HG02981 (cell line): Measurements from ENCODE around the gene PVR.
"Not testable (repeated sequence)": the region's sequence is repeated elsewhere in the genome, so short reads cannot be mapped to it uniquely, and the experiment has no call there.

Source experiments
- ATAC-seq: cut with Tn5 transposase; IDR thresholded peaks from one replicate; pipeline ENCODE4 v1.9.1; 2021; ENCODE audit warnings: mild to moderate bottlenecking, moderate library complexity; ENCODE audit not compliant: unreplicated experiment

PVR gene

DNA sequence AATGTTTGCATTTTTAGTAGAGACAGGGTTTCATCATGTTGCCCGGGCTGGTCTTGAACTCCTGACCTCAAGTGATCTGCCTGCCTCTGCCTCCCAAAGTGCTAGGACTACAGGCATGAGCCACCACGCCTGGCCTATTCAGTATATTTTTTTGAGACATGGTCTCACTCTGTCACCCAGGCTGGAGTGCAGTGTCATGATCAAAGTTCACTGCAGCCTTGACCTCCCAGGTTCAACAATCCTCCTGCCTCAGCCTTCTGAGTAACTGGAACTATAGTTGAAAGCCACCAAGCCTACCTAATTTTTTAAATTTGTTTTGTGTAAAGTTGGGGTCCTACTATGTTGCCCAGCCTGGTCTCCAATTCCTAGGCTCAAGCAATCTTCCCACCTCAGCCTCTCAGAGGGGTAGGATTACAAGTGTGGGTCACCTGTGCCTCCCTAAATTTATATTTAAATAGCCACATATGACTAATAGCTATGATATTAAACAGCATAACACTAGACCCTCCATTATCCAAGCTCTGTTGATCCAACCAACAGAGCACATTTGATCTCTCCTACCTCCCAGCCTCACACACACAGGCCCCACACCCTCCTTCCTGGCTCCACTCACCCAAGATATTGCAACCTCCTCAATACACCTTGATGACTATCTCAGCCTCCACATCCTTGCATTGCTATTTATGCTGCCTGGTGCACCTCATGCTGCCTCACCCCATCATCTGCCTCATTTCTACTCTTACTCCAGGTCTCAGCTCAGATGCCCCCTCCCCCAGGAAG lies 25.5 kb downstream of the PVR start:
- no peak for ATAC-seq

DNA sequence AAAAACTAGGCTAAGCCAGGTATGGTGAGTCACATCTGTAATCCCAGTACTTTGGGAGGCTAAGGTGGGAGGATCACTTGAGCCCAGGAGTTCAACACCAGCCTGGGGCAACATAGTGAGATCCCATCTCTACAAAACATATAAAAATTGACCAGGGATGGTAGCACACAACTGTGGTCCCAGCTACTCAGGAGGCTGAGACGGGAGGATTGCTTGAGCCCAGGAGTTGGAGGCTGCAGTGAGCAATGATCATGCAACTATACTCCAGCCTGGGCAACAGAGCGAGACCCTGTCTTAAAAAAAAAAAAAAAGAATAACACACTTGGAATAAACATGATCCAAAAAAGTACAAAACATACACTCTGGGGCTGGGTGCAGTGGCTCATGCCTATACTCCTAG lies 26.3 kb downstream of the PVR start:
- ATAC-seq = not testable (repeated sequence)

DNA sequence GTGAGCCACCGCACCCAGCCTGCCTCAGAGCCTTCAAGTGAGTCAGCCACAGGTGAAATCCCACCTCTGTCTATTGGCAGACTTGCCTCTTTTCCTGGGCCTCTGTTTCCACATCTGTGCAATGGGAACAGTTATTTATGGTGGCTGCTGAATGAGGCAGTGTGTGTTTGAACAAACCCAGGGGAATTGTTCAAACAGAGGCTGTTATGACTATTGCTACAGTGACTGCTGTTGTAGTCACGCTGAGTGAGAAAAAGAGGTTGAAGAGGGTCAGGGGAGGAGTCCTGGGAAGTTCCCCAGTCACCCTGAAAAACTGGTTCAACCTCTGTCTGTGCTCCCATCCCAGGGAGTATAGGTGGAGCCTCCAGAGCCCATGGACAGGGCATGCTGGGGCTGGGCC lies 27.7 kb downstream of the PVR start, which contains the start of gene CEACAM19:
CEACAM19 (plus strand) TSS at position 83 of the 400 bp plus-strand sequence. CDS start 450 bp downstream, outside the sequence.
- no peak for ATAC-seq

DNA sequence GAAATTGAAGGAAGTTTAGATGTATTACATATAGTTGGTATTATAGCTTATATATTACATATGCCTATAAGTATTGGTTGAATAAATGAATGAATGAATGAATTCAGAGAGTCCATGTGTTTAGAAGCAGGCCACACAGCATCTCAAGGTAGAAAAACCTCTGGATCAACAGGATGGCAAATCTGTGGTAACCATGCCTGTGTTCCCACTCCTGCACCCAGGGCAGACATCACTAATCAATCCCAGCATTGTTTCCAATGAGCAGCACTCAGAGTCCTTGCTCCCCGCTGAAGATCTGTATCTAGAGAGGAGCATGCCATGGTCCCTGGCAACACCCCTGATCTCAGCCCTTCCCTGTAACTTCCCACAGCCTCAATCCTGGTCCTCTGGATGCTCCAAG lies 28.5 kb downstream of the PVR start:
- ATAC-seq = no peak

DNA sequence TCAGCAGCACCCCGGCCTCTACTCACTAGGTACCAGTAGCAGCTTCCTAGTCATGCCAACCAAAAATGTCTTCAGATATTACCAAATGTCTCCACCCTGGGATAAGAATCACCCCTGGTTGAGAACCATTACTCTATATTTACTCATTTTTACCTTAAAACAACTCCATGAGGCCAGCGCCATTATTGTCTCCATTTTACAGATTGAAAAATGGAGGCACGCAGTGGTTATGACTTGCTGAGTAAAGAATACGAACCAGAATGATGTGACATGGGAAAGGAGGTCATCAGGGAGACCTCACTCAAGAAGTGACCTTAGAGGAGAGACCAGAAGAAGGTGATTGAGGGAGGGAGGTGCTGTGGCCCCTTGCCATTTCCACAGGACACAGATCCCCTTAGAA lies 29.8 kb downstream of the PVR start:
- ATAC-seq = no peak

DNA sequence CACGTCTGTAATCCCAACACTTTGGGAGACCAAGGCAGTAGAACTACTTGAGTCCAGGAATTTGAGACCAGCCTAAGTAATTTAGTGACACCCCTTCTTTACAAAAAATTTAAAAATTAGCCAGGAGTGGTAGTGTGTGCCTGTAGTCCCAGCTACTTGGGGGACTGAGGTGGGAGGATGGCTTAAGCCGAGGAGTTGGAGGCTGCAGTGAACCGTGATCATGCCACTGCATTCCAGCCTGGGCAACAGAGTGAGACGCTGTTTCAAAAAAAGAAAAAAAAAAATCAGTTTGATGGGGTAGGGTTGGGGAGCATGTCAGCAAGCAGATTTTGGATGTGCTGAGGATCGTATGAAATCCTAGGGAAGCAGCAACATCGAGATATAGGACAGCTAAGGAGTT lies 31.8 kb downstream of the PVR start:
- no peak for ATAC-seq

DNA sequence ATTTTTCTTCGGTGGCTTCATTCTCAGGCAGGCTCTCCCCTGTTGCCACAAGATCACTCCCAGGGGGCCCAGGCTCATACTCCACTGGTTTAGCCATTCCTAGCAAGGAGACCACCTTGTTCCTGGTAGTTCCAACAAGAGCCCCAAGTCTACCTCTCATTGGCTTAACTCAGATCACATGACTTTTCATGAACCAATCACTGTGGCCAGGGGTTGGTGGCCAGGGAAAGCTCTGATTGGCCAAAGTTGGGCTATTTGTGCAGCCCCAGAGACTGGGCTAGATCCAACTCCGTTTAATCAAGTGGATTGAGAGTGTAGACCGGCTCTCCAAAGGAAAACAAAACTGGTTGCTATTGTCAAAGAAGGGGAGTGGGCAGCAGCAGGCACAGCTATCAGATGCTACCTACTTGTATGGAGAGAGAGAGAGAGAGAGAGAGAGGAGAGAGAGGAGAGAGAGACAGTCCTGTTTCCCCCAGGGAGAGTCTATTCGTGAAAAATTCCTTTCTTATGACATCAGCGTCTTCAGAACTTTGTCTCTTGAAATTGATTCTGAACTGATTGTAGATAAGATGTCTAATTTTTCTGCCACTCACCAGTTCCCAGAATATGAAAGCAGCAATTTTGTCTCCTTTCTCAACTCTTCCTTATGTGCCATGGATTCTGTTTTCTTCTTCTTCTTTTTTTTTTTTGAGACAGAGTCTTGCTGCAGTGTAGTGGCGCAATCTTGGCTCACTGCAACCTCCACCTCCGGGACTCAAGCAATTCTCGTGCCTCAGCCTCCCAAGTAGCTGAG lies 33.5 kb downstream of the PVR start:
- ATAC-seq = no peak

DNA sequence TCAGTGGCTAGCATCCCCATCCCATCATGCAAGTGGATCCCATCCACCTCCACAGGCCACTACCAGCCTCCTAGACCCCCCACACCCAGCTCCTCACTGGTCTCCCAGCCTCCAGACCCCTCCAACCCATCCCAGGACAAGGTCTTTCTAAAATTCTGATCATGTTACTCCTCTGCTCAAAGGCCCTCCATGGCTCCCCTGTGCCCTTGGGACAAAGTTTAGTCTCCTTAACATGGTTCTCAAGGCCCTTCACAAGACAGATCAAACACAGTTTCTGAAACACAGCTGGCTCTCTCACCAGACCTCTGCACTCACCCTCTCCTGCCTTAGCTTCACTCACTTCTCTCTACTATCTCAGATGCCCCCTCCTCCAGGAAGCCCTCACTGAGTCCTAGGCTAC lies 36.8 kb downstream of the PVR start:
- no peak for ATAC-seq

DNA sequence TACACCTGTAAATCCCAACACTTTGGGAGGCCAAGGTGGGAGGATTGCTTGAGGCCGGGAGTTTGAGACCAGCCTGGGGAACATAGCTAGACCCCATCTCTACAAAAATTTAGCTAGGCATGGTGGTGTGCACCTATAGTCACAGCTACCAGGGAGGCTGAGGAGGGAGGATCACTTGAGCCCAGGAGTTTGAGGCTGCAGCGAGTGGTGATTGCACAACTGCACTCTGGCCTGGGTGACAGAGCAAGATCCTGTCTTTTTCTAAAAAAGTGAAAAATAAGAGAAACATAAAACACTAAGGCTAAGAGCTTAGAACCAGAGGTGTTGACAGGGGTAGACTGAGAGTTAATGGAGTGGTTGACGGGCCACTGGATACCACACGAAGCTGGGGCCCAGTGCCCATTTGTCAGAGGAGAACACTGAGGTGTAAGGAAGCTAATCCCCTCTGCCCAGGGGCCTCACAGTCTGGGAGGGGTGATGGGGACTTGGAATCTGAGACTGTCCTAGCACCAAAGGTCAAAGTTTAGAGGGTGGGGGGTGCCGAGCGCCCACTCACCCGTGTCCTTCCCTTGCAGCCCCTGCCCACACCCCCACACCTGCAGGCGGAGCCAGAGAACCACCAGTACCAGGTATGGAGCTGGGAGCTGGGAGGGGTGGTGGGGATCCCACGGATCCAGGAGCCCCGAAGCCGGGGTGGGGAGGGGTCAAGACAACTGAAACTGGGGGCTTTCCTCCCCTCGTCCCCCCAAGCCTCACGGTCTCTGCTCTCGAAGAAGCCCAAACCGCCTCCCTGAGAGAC lies 38.5 kb downstream of the PVR start:
- no peak for ATAC-seq

DNA sequence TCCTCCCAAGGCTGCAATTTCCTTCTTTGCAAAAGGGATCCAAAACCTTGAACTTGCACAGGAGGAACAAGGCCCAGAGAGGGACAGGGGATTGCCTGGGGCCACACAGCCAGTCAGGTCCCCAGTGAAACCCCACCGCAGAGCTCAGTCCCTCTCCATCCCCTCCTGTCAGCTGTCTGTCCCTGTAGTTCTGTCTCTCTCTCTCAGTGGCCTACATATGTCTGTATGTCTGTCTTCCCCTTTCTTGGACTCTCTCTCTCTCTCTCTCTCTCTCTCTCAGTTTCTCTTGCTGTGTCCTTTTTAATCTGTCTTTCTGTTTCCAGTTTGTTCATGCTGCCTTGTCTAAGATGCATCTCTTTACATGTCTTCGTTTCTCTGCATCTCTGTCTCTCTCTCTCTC lies 39.1 kb downstream of the PVR start:
- ATAC-seq = no peak

DNA sequence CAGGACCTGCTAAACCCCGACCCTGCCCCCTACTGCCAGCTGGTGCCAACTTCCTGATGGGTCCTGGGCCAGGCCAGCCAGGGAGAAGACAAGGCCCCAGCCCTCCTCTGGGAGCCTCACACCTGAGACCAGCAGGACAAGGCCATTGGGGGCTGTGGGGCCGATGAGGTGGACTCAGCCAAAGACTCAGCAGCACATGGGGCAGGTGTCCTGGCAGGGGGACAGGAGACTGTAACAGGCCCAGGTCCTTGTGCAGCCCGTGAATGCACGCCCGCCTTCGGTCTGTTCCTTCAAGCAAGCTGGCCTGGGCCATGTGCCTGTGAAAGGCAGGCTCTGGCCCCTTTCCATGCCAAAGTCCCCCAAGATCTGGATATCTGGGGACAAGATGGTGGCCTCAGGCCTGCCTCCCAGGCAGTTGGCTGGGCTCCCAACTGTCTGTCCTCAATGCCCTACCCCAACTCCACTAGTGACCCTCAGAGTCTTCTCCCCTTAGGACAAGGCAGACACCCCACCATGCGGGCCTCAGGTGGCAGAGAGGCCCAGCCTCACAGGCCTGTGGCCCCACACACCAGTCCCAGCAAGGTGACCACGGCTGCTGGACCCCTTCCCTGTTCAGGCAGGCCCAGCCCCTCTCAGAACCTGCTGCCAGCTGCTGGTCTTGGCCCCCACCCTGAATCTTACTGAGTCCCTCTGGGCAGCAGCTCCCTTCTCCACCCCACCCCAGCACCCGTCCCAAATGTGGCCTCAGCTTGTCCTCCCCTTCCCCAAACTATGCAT lies 39.9 kb downstream of the PVR start:
- ATAC-seq = no peak

DNA sequence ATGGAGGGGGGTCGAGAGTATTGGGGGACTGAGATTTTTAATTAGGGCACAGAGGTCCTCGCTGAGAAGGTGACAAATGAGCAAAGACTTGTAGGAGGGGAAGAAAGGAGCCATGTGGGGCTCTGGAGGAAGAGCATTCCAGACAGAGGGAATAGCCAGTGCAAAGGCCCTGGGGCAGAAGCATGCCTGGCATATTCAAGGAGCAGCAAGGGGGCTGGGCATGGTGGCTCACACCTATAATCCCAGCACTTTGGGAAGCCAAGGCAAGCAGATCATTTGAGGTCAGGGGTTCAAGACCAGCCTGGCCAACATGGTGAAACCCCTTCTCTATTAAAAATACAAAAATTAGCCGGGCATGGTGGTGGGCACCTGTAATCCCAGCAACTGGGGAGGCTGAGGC lies 40.7 kb downstream of the PVR start:
- ATAC-seq = not testable (repeated sequence)

DNA sequence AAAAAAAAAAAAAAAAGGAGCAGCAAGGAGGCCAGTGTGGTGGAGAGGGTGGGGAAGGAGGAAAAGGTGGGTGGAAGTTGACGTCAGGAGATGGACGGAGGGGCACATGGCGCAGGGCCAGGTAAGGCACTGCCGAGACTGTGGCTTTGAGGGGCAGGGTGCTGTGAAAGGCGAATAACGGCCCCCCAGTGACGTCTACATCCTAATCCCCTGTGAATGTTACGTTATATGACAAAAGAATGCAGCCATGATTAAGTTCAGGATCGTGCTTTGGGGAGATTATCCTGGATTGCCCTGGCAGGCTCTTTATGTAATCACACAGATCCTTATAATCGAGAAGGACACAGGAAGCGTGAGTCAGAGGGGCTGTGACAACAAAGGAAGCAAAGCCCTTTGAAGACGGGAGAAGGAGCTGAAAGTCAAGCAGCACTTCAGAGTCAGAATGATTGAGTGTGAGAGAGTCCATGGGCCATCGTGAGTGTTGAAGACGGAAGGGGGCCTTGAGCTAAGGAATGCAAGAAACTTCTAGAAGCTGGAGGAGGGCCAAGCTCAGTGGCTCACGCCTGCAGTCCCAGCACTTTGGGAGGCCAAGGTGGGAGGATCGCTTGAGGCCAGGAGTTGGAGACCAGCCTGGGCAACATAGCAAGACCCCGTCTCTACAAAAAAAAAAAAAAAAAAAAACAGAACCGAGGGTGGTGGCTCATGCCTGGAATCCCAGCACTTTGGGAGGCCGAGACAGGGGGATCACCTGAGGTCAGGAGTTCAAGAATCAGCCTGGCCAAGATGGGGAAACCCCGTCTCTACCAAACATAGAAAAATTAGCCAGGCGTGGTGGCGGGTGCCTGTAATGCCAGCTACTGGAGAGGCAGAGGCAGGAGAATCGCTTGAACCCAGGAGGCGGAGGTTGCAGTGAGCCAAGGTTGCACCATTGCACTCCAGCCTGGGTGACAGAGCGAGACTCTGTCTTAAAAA lies 41.5 kb downstream of the PVR start:
- ATAC-seq = no peak

DNA sequence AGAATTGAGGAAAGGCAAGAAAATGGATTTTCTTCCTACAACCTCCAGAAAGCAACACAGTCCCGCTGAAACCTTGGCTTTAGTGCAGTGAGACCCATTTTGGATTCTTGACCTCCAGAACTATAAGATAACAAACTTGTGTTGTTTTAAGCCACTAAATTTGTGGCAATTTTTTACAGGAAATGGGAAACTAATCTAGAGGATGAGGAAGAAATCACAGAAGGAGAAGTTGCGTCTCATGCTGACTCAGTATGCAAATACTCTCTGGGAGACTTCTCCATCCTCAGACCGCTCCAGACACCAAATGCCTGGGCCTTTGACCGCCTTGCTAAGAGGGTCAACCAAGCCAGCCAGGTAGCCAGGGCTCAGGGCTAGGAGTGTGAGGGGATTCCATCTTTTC lies 42.2 kb downstream of the PVR start:
- no peak for ATAC-seq

DNA sequence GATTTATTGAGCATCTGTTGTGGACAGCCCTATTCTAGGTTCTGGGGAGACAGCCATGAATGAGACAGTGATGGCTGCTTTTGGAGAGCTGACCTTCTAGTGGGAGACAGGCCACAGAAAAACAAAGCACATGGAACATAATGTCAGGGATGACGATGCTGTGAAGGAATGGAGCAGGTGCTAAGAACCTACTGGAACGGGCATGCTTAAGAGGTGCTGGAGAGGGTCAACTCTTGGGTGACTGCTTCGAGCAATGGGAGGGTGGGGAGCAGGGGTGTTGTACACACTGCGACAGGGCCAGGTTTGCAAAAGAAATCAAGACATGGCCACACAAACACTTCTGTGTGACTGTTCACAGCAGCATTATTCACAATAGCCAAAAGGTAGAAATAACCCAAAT lies 43.2 kb downstream of the PVR start:
- ATAC-seq = no peak

DNA sequence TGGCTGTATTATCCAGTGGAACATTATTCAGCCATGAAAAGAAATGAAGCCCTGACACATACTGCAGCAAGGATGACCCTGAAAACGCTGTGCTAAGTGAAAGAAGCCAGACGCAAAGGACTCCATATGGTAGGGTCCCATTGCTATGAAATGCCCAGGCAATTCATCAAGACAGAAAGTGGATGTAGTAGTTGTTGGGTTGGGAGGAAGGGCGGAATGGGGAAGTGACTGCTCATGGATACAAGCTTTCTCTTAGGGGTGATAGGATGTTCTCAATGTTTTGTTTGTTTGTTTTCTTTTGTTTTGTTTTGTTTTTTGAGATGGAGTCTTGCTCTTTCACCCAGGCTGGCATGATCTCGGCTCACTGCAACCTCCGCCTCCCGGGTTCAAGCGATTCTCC lies 44.2 kb downstream of the PVR start:
- no peak for ATAC-seq

DNA sequence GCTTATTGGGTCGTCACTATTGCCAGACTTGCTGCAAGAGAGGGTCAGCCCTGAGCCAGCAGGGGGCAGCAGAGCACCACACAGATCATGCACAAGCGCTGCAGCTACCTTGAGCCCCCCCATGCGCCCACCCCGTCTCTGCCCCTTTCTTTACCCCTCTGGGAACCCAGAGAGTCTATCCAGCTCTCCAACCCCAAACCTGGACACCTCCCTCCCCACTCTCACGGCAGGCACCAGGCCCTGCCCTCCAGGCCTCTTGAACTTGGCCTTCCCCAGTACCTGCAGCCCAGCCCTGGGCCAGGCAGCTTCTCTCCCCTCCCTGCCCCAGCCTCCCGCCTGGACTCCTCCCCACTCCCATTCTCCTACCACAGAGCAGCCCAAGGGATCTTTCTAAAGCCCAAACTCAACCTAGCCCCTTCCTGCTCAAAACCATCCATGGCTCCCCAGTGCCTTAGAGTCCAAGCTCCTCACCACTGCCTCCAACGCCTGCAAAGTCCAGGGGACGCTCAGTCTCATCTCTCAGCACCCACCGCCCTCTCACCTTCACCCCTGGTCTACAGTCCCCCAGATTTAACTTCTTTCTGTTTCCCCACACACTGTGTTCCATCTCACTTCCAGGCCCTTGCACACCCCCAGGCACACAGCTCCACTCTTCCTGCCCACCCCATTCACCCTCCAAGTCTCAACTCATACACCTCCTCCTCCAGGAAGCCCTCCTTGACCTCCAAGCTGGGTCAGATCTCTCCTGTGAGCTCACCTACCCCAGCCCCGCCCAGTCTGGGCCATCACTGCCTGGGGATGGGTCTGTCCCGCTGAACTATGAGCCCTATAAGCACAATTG lies 45.8 kb downstream of the PVR start:
- ATAC-seq = no peak

DNA sequence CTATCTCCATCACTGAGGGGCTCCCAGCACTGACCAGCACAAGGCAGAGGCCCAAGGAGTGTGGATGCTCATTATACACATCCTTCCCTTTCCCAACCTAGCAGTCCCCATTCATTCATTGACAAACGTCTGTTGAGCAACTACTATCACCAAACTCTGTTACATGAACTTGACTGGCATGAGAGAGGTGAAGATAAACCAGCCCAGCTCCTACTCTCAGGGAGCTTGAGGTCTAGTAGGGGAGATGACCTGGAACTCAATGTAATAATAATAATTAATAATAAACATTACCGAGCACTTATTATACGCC lies 46.4 kb downstream of the PVR start:
- ATAC-seq = no peak

DNA sequence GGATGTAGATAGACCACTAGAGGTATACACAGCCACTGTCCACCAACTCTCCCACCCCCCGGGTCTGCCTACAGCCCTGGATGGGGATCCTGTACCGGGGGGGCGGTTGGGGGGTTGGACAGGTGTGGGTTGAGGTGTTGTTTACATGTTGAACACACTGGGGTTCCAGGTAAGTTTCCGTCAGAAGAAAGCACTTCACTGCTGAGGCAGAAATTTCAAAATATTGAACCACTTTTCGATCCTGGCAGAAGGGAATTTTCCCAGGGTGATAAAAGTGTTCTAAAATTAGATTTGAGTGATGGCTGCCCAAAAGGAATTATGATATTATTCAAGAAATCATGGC lies 48.6 kb downstream of the PVR start:
- ATAC-seq = no peak
